H9 (cell line): Measurements from ENCODE around the gene STS. TPM values are rescaled to one million over a fixed set of nuclear protein-coding genes. Genes with fewer than 3 reads are reported as not detected.
A peak's percentile ranks its signal among the peaks of the same experiment; 100 is the strongest.

Experiments
- DNase-seq: peaks from one replicate; pipeline ENCODE4 v3.0.0-alpha.2; 2017
- H2AFZ ChIP-seq: one replicate; pipeline ENCODE4 v1.6.1; 2013; ENCODE audit warnings: mild to moderate bottlenecking, low read length, control low read depth, moderate library complexity
- H2AK5ac ChIP-seq: 2 replicates; pipeline ENCODE4 v1.6.1; 2013; ENCODE audit warnings: low read length, control low read depth, mixed read lengths; ENCODE audit not compliant: insufficient read length
- H2BK120ac ChIP-seq: one replicate; pipeline ENCODE4 v1.6.1; 2013; ENCODE audit warnings: low read depth, mild to moderate bottlenecking, low read length, control low read depth, inconsistent platforms; ENCODE audit not compliant: poor library complexity, severe bottlenecking
- H2BK12ac ChIP-seq: 2 replicates; pipeline ENCODE4 v1.6.1; 2013; ENCODE audit warnings: low read length, control low read depth, mixed read lengths, low read depth; ENCODE audit not compliant: insufficient read length
- H2BK15ac ChIP-seq: 2 replicates; pipeline ENCODE4 v1.6.1; 2013; ENCODE audit warnings: low read depth, low read length, control low read depth
- H2BK20ac ChIP-seq: one replicate; pipeline ENCODE4 v1.6.1; 2013; ENCODE audit warnings: low read depth, mild to moderate bottlenecking, low read length, control low read depth, inconsistent platforms; ENCODE audit not compliant: poor library complexity, severe bottlenecking
- H2BK5ac ChIP-seq: 2 replicates; pipeline ENCODE4 v1.6.1; 2013; ENCODE audit warnings: low read length, control low read depth, mixed read lengths; ENCODE audit not compliant: insufficient read length
- H3K14ac ChIP-seq: 2 replicates; pipeline ENCODE4 v1.6.1; 2013; ENCODE audit warnings: low read length, control low read depth; ENCODE audit not compliant: insufficient read depth
- H3K18ac ChIP-seq: 2 replicates; pipeline ENCODE4 v1.6.1; 2013; ENCODE audit warnings: low read depth, mild to moderate bottlenecking, mixed read lengths, low read length, control low read depth; ENCODE audit not compliant: insufficient read length
- H3K23ac ChIP-seq: 2 replicates; pipeline ENCODE4 v1.6.1; 2013; ENCODE audit warnings: low read length, control low read depth, mixed read lengths, low read depth; ENCODE audit not compliant: insufficient read length
- H3K23me2 ChIP-seq: 2 replicates; pipeline ENCODE4 v1.6.1; 2013; ENCODE audit warnings: low read depth, mild to moderate bottlenecking, mixed read lengths, low read length, control low read depth; ENCODE audit not compliant: insufficient read length, poor library complexity, severe bottlenecking
- H3K27ac ChIP-seq: 2 replicates; pipeline ENCODE4 v1.5.1; 2013; ENCODE audit warnings: low read length, control low read depth, mixed read lengths, low read depth; ENCODE audit not compliant: insufficient read length
- H3K27me3 ChIP-seq: 2 replicates; pipeline ENCODE4 v1.6.1; 2013; ENCODE audit warnings: low read length, control low read depth, inconsistent platforms; ENCODE audit not compliant: insufficient read depth
- H3K4ac ChIP-seq: 2 replicates; pipeline ENCODE4 v1.6.1; 2013; ENCODE audit warnings: low read depth, mild to moderate bottlenecking, control low read depth, inconsistent platforms, low read length, moderate library complexity
- H3K4me1 ChIP-seq: 2 replicates; pipeline ENCODE4 v1.6.1; 2013; ENCODE audit warnings: low read length, control low read depth, inconsistent platforms; ENCODE audit not compliant: insufficient read depth
- H3K4me2 ChIP-seq: 2 replicates; pipeline ENCODE4 v1.6.1; 2013; ENCODE audit warnings: low read length, control low read depth, mixed read lengths; ENCODE audit not compliant: insufficient read length, insufficient read depth
- H3K56ac ChIP-seq: 2 replicates; pipeline ENCODE4 v1.6.1; 2013; ENCODE audit warnings: low read depth, mild to moderate bottlenecking, mixed read lengths, low read length, control low read depth; ENCODE audit not compliant: insufficient read length
- H3K79me1 ChIP-seq: 2 replicates; pipeline ENCODE4 v1.6.1; 2013; ENCODE audit warnings: low read depth, mild to moderate bottlenecking, moderate library complexity, low read length, control low read depth, inconsistent platforms; ENCODE audit not compliant: insufficient read depth, poor library complexity, severe bottlenecking
- H3K79me2 ChIP-seq: 2 replicates; pipeline ENCODE4 v1.6.1; 2013; ENCODE audit warnings: low read length, control low read depth, inconsistent platforms; ENCODE audit not compliant: insufficient read depth
- H3K9ac ChIP-seq: 2 replicates; pipeline ENCODE4 v1.6.1; 2013; ENCODE audit warnings: low read length, control low read depth, mixed read lengths; ENCODE audit not compliant: insufficient read length; ENCODE audit errors: extremely low read depth
- H3K9me3 ChIP-seq: one replicate; pipeline ENCODE4 v1.6.1; 2013; ENCODE audit warnings: low read depth, low read length, inconsistent platforms; ENCODE audit not compliant: control insufficient read depth
- H3T11ph ChIP-seq: one replicate; pipeline ENCODE4 v1.6.1; 2013; ENCODE audit warnings: mild to moderate bottlenecking, low read length, control low read depth, inconsistent platforms
- H4K20me1 ChIP-seq: one replicate; pipeline ENCODE4 v1.6.1; 2013; ENCODE audit not compliant: control insufficient read depth, insufficient read length, insufficient read depth
- H4K5ac ChIP-seq: 2 replicates; pipeline ENCODE4 v1.6.1; 2013; ENCODE audit warnings: low read depth, mild to moderate bottlenecking, mixed read lengths, low read length, control low read depth; ENCODE audit not compliant: insufficient read length
- H4K8ac ChIP-seq: replicated peaks from 2 replicates; pipeline ENCODE4 v1.6.1; 2013; ENCODE audit warnings: low read length, control low read depth, mixed read lengths, low read depth; ENCODE audit not compliant: insufficient read length
- H4K91ac ChIP-seq: 2 replicates; pipeline ENCODE4 v1.6.1; 2013; ENCODE audit warnings: low read depth, mild to moderate bottlenecking, moderate library complexity, mixed read lengths, low read length, control low read depth; ENCODE audit not compliant: insufficient read length
- H3K27ac Mint-ChIP-seq, 3 experiments: 2 replicates in 2 of 3; 3 replicates in 1 of 3; pipeline ENCODE4 v1.8.0; 2020 to 2021; ENCODE audit warnings: mixed read lengths in 3 of 3, mild to moderate bottlenecking in 1 of 3, moderate library complexity in 1 of 3
- H3K27me3 Mint-ChIP-seq: 2 replicates; pipeline ENCODE4 v1.8.0; 2021; ENCODE audit warnings: low read depth, mild to moderate bottlenecking, moderate library complexity, mixed read lengths
- H3K36me3 Mint-ChIP-seq, 3 experiments: 2 replicates in 2 of 3; 3 replicates in 1 of 3; pipeline ENCODE4 v1.8.0; 2020 to 2021; ENCODE audit warnings: low read depth in 3 of 3, mixed read lengths in 3 of 3; ENCODE audit not compliant: insufficient read depth in 1 of 3
- H3K4me1 Mint-ChIP-seq, 2 experiments: 2 replicates each; pipeline ENCODE4 v1.8.0; 2020; ENCODE audit warnings: mixed read lengths in 2 of 2
- H3K4me3 Mint-ChIP-seq, 2 experiments: 2 replicates in 1 of 2; 3 replicates in 1 of 2; pipeline ENCODE4 v1.8.0; 2020 to 2021; ENCODE audit warnings: mild to moderate bottlenecking in 2 of 2, mixed read lengths in 2 of 2, moderate library complexity in 1 of 2
- H3K9me3 Mint-ChIP-seq, 2 experiments: 2 replicates in 1 of 2; 3 replicates in 1 of 2; pipeline ENCODE4 v1.8.0; 2020; ENCODE audit warnings: mild to moderate bottlenecking in 2 of 2, mixed read lengths in 2 of 2, moderate library complexity in 1 of 2
- CTCF ChIP-seq: fragments of 200-600 bp; sonication (generic); conservative IDR thresholded peaks from 3 replicates; pipeline ENCODE4 v1.8.0; 2021; ENCODE audit warnings: antibody characterized with exemption, mild to moderate bottlenecking
- WGBS: extraction: QIAGEN DNeasy Blood & Tissue Kit; methylation state at CpG from one replicate; pipeline ENCODE4 v1.1.7; 2013; ENCODE audit warnings: missing lambda C conversion rate, low lambda C conversion rate, mixed read lengths; ENCODE audit not compliant: insufficient read length; ENCODE audit errors: extremely low coverage; 5-methylcytosine and 5-hydroxymethylcytosine counted together
- total RNA-seq: library from RNA; stranded (reverse); gene quantifications from 2 replicates; pipeline ENCODE4 v1.2.1, GENCODE V29; 2021

Gene STS
- total RNA-seq, 1 experiment from 2014 or later, result 3.6 TPM

GRCh38 chrX:7109049-7109531 is 38.4 kb upstream of the STS start:
- no peak for DNase-seq
- Histone ChIP-seq H2BK12ac (no peak overlapping the region), H3K14ac (no peak overlapping the region), H4K91ac (no peak overlapping the region), H3K18ac (no peak overlapping the region), H3K9me3 (no peaks in the 10 kb centered on the region), H3K56ac (no peak overlapping the region), H4K20me1 (no peaks in the 10 kb centered on the region), H3K79me2 (peaks cover 2% of the 10 kb centered on the region), H3K9ac (no peak overlapping the region), H3T11ph (no peak overlapping the region), H2AFZ (no peak overlapping the region), H3K23ac (no peak overlapping the region), H2BK20ac (no peak overlapping the region), H2BK120ac (no peak overlapping the region), H3K27me3 (no peaks in the 10 kb centered on the region), H2BK15ac (no peak overlapping the region), H3K79me1 (peaks cover 4% of the 10 kb centered on the region), H4K5ac (no peak overlapping the region), H3K4me2 (no peak overlapping the region), H3K23me2 (no peaks in the 10 kb centered on the region), H3K4ac (no peak overlapping the region), H3K4me1 (peaks cover 7% of the 10 kb centered on the region; the same call in 1 of the 2 replicates), H3K27ac (no peak overlapping the region), H2BK5ac (no peak overlapping the region), H2AK5ac (no peak overlapping the region), H4K8ac (no peak overlapping the region)
- Mint-ChIP-seq H3K36me3 (peaks cover 7 to 16% (median 10%) of the 10 kb centered on the region in 3 experiments; a peak in 6 of 7 replicates), H3K4me1 (peaks cover 29 to 30% of the 10 kb centered on the region in 2 experiments), H3K27ac (peak overlapping the region in 2 of 3 experiments; percentile 19 to 75; a peak in 4 of 7 replicates), H3K4me3 (no peak overlapping the region), H3K27me3 (no peaks in the 10 kb centered on the region), H3K9me3 (no peaks in the 10 kb centered on the region)
- no peak for TF ChIP-seq CTCF
- WGBS, result no CpG with 5 or more reads among the region's 11 CpGs
